Mononuclear cell (primary cell): Measurements from ENCODE around the gene CWC27. TPM values are rescaled to one million over a fixed set of nuclear protein-coding genes. Genes with fewer than 3 reads are reported as not detected.

ENCODE experiments used
- H3K27me3 ChIP-seq: 2 replicates; pipeline ENCODE4 v1.6.0; 2011; ENCODE audit warnings: low read length, control low read depth; ENCODE audit not compliant: insufficient read depth
- H3K4me1 ChIP-seq: 2 replicates; pipeline ENCODE4 v1.5.1; 2011; ENCODE audit warnings: mild to moderate bottlenecking, low read length, control low read depth; ENCODE audit not compliant: insufficient read depth
- H3K4me3 ChIP-seq: 2 replicates; pipeline ENCODE4 v1.5.1; 2011; ENCODE audit warnings: mild to moderate bottlenecking, low read length, moderate library complexity
- H3K9me3 ChIP-seq: 2 replicates; pipeline ENCODE4 v1.5.1; 2011; ENCODE audit warnings: low read depth, mild to moderate bottlenecking, control low read depth, low read length
- total RNA-seq: library from RNA; depleted of rRNA; stranded (reverse); fragments of >200 nt; gene quantifications from one replicate; pipeline ENCODE4 v1.2.3, GENCODE V29; 2012

CWC27 gene
- 19.2 TPM for total RNA-seq

GRCh38 chr5:64768358-64769312, at the start of gene CWC27, which contains the start of gene SREK1IP1:
Gene CWC27 (plus strand): TSS chr5:64768930. CDS start chr5:64769147, 217 bp downstream.
Gene SREK1IP1 (minus strand): TSS chr5:64768691. CDS start chr5:64768517, 174 bp downstream.
- H3K9me3 ChIP-seq, result no peaks in the 10 kb centered on the region

DNA sequence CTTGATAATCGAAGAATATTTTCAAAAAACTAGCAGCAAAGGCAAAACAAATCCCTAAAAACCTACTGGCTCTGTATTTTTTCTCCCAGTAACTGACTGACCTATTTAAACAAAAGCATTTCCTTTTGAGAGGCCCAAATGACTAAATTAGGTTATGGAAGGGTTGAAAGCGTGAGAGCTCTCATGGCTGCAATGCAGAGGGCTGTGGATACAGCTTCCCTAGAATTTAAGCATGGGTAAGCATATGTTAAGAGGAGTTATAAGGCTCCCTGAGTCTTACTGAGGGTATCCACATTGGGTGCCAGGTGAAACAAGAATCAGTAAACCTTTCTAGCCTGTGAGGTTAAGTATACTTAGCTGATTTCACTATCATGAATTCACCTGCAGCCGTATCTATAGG, 46.1 kb upstream of the CWC27 start:
- H3K9me3 ChIP-seq, result no peaks in the 10 kb centered on the region
- H3K27me3 ChIP-seq, result no peaks in the 10 kb centered on the region
- H3K4me1 ChIP-seq, result no peaks in the 10 kb centered on the region
- no peak overlapping the region for H3K4me3 ChIP-seq

More at GRCh38 chr5:64768358-64769312, at the start of gene CWC27, which contains the start of gene SREK1IP1:
- no peaks in the 10 kb centered on the region for H3K27me3 ChIP-seq
- peak within 1 kb of the TSS; percentile 70 for H3K4me3 ChIP-seq
- peaks cover 29% of the 10 kb centered on the region for H3K4me1 ChIP-seq

DNA sequence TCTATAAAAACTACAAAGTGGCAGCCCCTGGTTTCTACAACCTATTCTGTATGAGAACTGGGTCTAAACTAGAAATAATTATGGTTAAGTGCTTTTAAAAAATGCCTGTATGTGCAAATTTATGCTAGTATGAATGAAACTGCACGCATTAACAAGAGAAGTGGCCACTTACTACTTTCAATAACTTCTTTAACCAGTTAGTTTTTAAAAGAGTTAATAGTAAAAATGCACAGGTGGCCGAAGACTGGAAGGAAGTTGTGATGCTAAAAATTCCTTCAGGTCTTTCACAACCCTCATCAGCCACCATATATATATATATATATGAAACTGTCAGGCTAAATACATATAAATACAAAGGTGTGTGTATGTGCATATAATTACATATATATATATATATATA, 41.6 kb upstream of the CWC27 start:
- H3K27me3 ChIP-seq, result no peaks in the 10 kb centered on the region
- no peaks in the 10 kb centered on the region for H3K9me3 ChIP-seq

GRCh38 chr5:64742411-64742810, 26.3 kb upstream of the CWC27 start:
- no peaks in the 10 kb centered on the region for H3K27me3 ChIP-seq
- H3K4me3 ChIP-seq, result no peak overlapping the region
- H3K9me3 ChIP-seq, result no peaks in the 10 kb centered on the region
- no peaks in the 10 kb centered on the region for H3K4me1 ChIP-seq

More for the DNA sequence above, 41.6 kb upstream of the CWC27 start:
- Histone ChIP-seq H3K4me3 (no peak overlapping the region), H3K4me1 (no peaks in the 10 kb centered on the region)

GRCh38 chr5:64742821-64743220, 25.9 kb upstream of the CWC27 start:
- no peaks in the 10 kb centered on the region for H3K27me3 ChIP-seq
- H3K9me3 ChIP-seq, result no peaks in the 10 kb centered on the region
- H3K4me1 ChIP-seq, result no peaks in the 10 kb centered on the region
- no peak overlapping the region for H3K4me3 ChIP-seq

- Histone ChIP-seq H3K27me3 (no peaks in the 10 kb centered on the region), H3K4me1 (no peaks in the 10 kb centered on the region), H3K9me3 (no peaks in the 10 kb centered on the region), H3K4me3 (no peak overlapping the region)
These were observed 23.8 kb upstream of the CWC27 start for GRCh38 chr5:64744914-64745313.

- no peaks in the 10 kb centered on the region for H3K4me1 ChIP-seq
- no peaks in the 10 kb centered on the region for H3K27me3 ChIP-seq
- no peaks in the 10 kb centered on the region for H3K9me3 ChIP-seq
- no peak overlapping the region for H3K4me3 ChIP-seq
These were observed 22.3 kb upstream of the CWC27 start for GRCh38 chr5:64746446-64746845.

- H3K27me3 ChIP-seq, result no peaks in the 10 kb centered on the region
- no peaks in the 10 kb centered on the region for H3K4me1 ChIP-seq
- H3K4me3 ChIP-seq, result no peak overlapping the region
- no peaks in the 10 kb centered on the region for H3K9me3 ChIP-seq
These were observed 19.3 kb upstream of the CWC27 start for GRCh38 chr5:64749385-64749784.

DNA sequence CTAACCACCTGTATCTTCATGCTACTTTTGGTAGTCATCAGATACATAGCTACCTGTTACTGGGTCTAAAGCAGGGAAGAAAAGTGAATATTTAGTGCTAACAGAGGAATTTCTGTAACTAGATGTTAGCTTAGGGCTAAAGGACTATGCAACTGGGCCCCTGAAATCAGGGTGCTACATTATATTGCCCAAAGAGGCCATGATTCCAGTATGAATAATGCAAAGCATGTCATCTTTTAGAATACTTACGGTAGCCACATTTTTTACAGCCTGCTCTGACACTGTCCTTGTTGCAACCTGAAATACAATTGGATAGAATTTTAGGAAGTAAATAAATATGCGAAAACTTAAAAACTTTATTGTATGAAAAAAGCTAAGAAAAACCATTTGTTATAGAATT, 14.7 kb upstream of the CWC27 start:
- Histone ChIP-seq H3K4me1 (no peaks in the 10 kb centered on the region), H3K27me3 (no peaks in the 10 kb centered on the region), H3K4me3 (no peak overlapping the region), H3K9me3 (no peaks in the 10 kb centered on the region)

GRCh38 chr5:64758901-64759300, 9.8 kb upstream of the CWC27 start:
- H3K27me3 ChIP-seq, result no peaks in the 10 kb centered on the region
- H3K9me3 ChIP-seq, result no peaks in the 10 kb centered on the region
- no peaks in the 10 kb centered on the region for H3K4me1 ChIP-seq
- no peak overlapping the region for H3K4me3 ChIP-seq

DNA sequence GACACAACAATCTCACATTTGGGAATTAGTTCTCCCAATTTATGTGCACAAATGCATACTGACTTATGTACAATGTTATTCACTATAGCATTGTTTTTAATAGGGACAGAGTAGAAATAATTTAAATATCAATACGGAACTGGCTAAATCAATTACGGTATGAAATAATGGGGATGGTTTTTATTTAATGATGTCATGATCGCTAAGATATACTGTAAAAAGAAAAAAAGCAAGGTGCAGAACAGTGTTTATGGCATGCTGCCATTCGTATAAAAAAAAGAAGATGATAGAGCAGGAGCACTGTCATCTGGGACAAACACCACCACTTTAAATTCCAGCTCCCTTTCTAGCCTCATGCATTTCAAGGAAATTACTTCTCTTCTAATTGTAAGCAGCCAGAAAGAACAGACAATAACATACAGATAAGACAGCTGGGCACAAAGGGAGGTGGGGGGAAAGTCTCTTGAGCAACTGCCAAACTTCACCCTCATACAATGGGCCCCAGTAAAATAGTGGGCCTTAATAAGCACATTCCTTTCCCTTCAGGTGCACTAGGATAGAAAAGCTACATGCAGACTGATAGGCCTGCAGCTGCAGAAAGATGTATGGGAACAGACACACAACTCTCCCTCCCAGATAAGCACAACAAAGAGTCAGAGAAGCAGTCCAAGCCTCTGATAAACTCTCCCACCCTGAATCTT, 8.6 kb upstream of the CWC27 start:
- no peaks in the 10 kb centered on the region for H3K9me3 ChIP-seq
- H3K27me3 ChIP-seq, result no peaks in the 10 kb centered on the region
- H3K4me3 ChIP-seq, result no peak overlapping the region
- no peaks in the 10 kb centered on the region for H3K4me1 ChIP-seq

DNA sequence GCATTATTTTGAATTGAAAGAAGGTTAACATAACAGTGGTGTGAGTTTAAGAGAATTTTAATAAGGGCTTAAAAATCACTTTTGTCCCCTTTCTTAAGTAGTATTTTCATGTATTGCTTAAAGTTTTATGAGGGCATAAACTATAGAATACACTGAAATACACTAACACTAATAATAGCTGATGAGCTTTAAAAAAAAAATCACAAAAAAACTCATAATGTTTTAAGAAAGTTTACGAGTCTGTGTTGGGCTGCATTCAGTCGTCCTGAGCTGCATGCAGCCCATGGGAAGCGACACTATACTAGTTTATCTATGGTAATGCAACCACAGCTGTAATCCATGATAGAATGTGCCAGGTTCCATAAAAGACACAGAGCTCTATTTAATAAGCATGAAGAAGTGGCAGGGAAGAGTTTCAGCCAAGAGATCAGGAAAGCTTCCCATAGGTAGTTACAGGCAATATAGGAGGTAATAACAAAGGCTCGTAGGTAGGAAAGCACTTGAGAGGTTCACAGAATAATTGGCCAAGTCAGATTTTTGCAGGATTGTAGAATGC, 4.7 kb upstream of the CWC27 start:
- H3K27me3 ChIP-seq, result no peaks in the 10 kb centered on the region
- H3K9me3 ChIP-seq, result no peaks in the 10 kb centered on the region
- H3K4me1 ChIP-seq, result peaks cover 23% of the 10 kb centered on the region
- no peak overlapping the region for H3K4me3 ChIP-seq

DNA sequence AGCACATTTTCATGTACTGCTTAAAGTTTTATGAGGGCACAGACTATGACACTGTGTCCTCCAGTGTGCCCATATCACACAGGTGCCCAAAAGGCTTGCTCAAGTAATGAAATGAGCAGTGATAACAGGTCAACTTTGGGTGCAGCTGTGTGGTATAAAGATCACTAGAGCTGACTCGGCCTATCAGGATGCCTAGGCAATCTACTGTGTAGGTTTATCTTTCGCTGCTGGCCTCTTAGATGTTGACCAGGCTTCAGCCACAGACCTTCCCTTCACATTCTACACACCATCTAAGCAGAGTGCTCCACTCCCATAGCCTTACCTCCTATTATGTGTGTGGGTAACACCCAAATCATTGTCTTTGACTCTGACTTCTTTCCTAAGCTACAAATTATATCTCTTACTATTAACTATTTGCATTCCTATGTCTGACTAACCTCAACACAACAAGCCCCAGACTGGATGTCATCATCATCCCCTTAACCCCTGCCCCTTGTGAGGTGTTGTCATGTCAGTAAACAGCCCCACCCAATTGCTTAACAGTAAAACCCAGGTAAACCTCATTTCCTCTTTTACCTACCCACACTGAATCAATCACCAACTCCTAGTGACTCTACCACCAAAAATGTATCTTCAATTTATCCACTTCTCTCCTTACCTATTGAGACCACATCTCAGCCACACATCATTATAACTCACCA, 2.8 kb upstream of the CWC27 start:
- Histone ChIP-seq H3K9me3 (no peaks in the 10 kb centered on the region), H3K4me1 (peaks cover 29% of the 10 kb centered on the region), H3K4me3 (no peak overlapping the region), H3K27me3 (no peaks in the 10 kb centered on the region)

DNA sequence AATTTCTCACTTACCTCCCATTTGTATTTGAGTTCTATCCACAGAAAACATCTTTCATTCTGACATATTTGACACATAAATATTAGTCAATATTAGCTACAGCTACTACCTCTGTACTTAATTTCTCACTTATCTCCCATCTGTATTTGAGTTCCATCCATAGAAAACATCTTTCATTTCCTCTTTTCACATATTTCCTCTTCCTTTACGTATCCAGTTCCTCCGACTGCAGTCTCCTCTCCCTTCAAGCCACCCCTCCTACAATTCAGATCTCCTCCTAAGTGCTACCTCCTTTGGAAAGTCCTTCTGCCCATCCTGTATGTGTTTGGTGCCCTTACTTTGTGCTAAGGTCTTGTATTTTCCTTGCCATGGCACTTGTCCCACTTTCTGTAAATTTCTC, 1.8 kb upstream of the CWC27 start:
- Histone ChIP-seq H3K27me3 (no peaks in the 10 kb centered on the region), H3K4me1 (peaks cover 29% of the 10 kb centered on the region), H3K4me3 (no peak overlapping the region), H3K9me3 (no peaks in the 10 kb centered on the region)
